ENCODE measurements around the gene MED25. TPM values are rescaled to one million over a fixed set of nuclear protein-coding genes. Genes with fewer than 3 reads are reported as not detected.

Gene MED25
- polyA plus RNA-seq (ENCODE audit: insufficient read length in 4 of 4), result 10 to 100 TPM; 58.8 to 74.9 (median 66.2) TPM

GRCh38 chr19:49817964-49818648 is at the start of gene MED25:
TSS of gene MED25 (plus strand) at chr19:49818289. CDS start at chr19:49818342, 53 bp downstream.
- peak; percentile 74 to 92 (median 82) for DNase-seq (ENCODE audit: low read depth in 4 of 4, low spot score in 3 of 4)

GRCh38 chr19:49770529-49770928 is 47.6 kb upstream of the MED25 start:
- no peak for DNase-seq (ENCODE audit: low read depth in 4 of 4, low spot score in 3 of 4)

GRCh38 chr19:49771674-49772139 is 46.4 kb upstream of the MED25 start:
- DNase-seq (ENCODE audit: low read depth in 4 of 4, low spot score in 3 of 4), result no peak

- DNase-seq (ENCODE audit: low read depth in 4 of 4, low spot score in 3 of 4), result no peak
Measured at GRCh38 chr19:49772850-49773432, 45.1 kb upstream of the MED25 start.

- DNase-seq (ENCODE audit: low read depth in 4 of 4, low spot score in 3 of 4), result no peak
Measured at GRCh38 chr19:49773663-49774350, 44.3 kb upstream of the MED25 start.

- DNase-seq (ENCODE audit: low read depth in 4 of 4, low spot score in 3 of 4), result no peak
Measured at GRCh38 chr19:49774969-49775368, 43.1 kb upstream of the MED25 start.

GRCh38 chr19:49775742-49776370 is 42.2 kb upstream of the MED25 start:
- DNase-seq (ENCODE audit: low read depth in 4 of 4, low spot score in 3 of 4), result no peak

- no peak for DNase-seq (ENCODE audit: low read depth in 4 of 4, low spot score in 3 of 4)
Measured at GRCh38 chr19:49776371-49776764, 41.7 kb upstream of the MED25 start.

GRCh38 chr19:49779731-49780555 is 38.1 kb upstream of the MED25 start:
- DNase-seq (ENCODE audit: low read depth in 4 of 4, low spot score in 3 of 4), result no peak

- DNase-seq (ENCODE audit: low read depth in 4 of 4, low spot score in 3 of 4), result no peak
Measured at GRCh38 chr19:49780861-49781260, 37.2 kb upstream of the MED25 start.

- no peak for DNase-seq (ENCODE audit: low read depth in 4 of 4, low spot score in 3 of 4)
Measured at GRCh38 chr19:49781394-49781793, 36.7 kb upstream of the MED25 start.

- no peak for DNase-seq (ENCODE audit: low read depth in 4 of 4, low spot score in 3 of 4)
Measured at GRCh38 chr19:49782515-49782914, 35.6 kb upstream of the MED25 start.

- no peak for DNase-seq (ENCODE audit: low read depth in 4 of 4, low spot score in 3 of 4)
Measured at GRCh38 chr19:49786376-49786820, 31.7 kb upstream of the MED25 start.

GRCh38 chr19:49787746-49788145 is 30.3 kb upstream of the MED25 start:
- DNase-seq (ENCODE audit: low read depth in 4 of 4, low spot score in 3 of 4), result no peak

GRCh38 chr19:49788857-49789256 is 29.2 kb upstream of the MED25 start:
- no peak for DNase-seq (ENCODE audit: low read depth in 4 of 4, low spot score in 3 of 4)

- no peak for DNase-seq (ENCODE audit: low read depth in 4 of 4, low spot score in 3 of 4)
Measured at GRCh38 chr19:49790866-49791265, 27.2 kb upstream of the MED25 start.

GRCh38 chr19:49791776-49792445 is 26.2 kb upstream of the MED25 start:
- DNase-seq (ENCODE audit: low read depth in 4 of 4, low spot score in 3 of 4), result no peak

- no peak for DNase-seq (ENCODE audit: low read depth in 4 of 4, low spot score in 3 of 4)
Measured at GRCh38 chr19:49792829-49793560, 25.1 kb upstream of the MED25 start.

GRCh38 chr19:49793561-49793840 is 24.6 kb upstream of the MED25 start:
- no peak for DNase-seq (ENCODE audit: low read depth in 4 of 4, low spot score in 3 of 4)
